Spleen (tissue), 11 donors: ENCODE measurements around the gene RNF146. TPM values are rescaled to one million over a fixed set of nuclear protein-coding genes. Genes with fewer than 3 reads are reported as not detected.

ENCODE experiments used
- DNase-seq: peaks from one replicate; pipeline ENCODE4 v3.0.0-alpha.2; 2020
- H3K27ac ChIP-seq, 8 donors: fragments of 200-600 bp; sonication (generic) in 7 of 8; 1 replicate in 4 of 8; 2 replicates in 4 of 8; pipeline versions ENCODE4 v1.5.0 to v1.8.0; 2016 to 2021; ENCODE audit warnings: inconsistent platforms in 4 of 8, mild to moderate bottlenecking in 4 of 8, moderate library complexity in 1 of 8
- H3K27me3 ChIP-seq, 7 donors: fragments of 200-600 bp; sonication (generic) in 6 of 7; replicated peaks in 1 of 7; 1 replicate in 4 of 7; 2 replicates in 3 of 7; pipeline versions ENCODE4 v1.5.0 to v1.8.0; 2016 to 2021; ENCODE audit warnings: inconsistent platforms in 3 of 7, mild to moderate bottlenecking in 1 of 7
- H3K36me3 ChIP-seq, 6 donors: fragments of 200-600 bp; sonication (generic) in 5 of 6; 1 replicate in 4 of 6; 2 replicates in 2 of 6; pipeline versions ENCODE4 v1.5.0 to v1.8.0; 2016 to 2021; ENCODE audit warnings: inconsistent platforms in 2 of 6
- H3K4me1 ChIP-seq, 6 donors: fragments of 200-600 bp; sonication (generic) in 5 of 6; 1 replicate in 3 of 6; 2 replicates in 3 of 6; pipeline versions ENCODE4 v1.5.0 to v1.8.0; 2016 to 2021; ENCODE audit warnings: inconsistent platforms in 3 of 6
- H3K4me3 ChIP-seq, 8 donors: fragments of 200-600 bp; sonication (generic) in 7 of 8; 1 replicate in 4 of 8; 2 replicates in 4 of 8; pipeline versions ENCODE4 v1.5.0 to v1.8.0; 2016 to 2021; ENCODE audit warnings: inconsistent platforms in 4 of 8, mild to moderate bottlenecking in 4 of 8, moderate library complexity in 2 of 8
- H3K9me3 ChIP-seq, 8 donors: fragments of 200-600 bp; sonication (generic) in 7 of 8; 1 replicate in 4 of 8; 2 replicates in 4 of 8; pipeline versions ENCODE4 v1.5.0 to v1.8.0; 2016 to 2021; ENCODE audit warnings: inconsistent platforms in 4 of 8
- POLR2A ChIP-seq, 3 donors: fragments of 450-650 bp; IDR thresholded peaks; one replicate each; pipeline ENCODE4 v1.5.1; 2017; ENCODE audit warnings: antibody characterized with exemption in 3 of 3, mild to moderate bottlenecking in 1 of 3
- POLR2AphosphoS5 ChIP-seq, 3 donors: sonication (generic); formaldehyde crosslinking; IDR thresholded peaks; one replicate each; pipeline ENCODE4 v1.5.1; 2017; ENCODE audit warnings: antibody characterized with exemption in 3 of 3
- WGBS, 5 donors: extraction: QIAGEN DNeasy Blood & Tissue Kit in 3 of 5; methylation state at CpG; one replicate each; pipeline versions ENCODE4 v1.1.5 to v1.1.7; 2013 to 2018; 5-methylcytosine and 5-hydroxymethylcytosine counted together
- intact Hi-C: fragments of 100-400 bp; cut with DNase I; formaldehyde crosslinking; loops from one replicate; pipeline ENCODE4 v1.15.0; 2023; ENCODE audit warnings: low total_unique reads
- polyA plus RNA-seq, 3 donors: library from polyadenylated mRNA; stranded (reverse); fragments of 200-250 nt; gene quantifications; one replicate each; pipeline ENCODE4 v1.2.1, GENCODE V29; 2013
- total RNA-seq, 7 donors: library from RNA; depleted of rRNA in 3 of 7; stranded (reverse); fragments of >200 nt in 3 of 7; fragmentation: NEBNext Ultra II Directional in 4 of 7; extraction: Animal tissue kit (Norgen Biotek cat#: 25700) in 4 of 7; gene quantifications; one replicate each; pipeline versions ENCODE4 v1.1.0 to v1.2.1, GENCODE V29; 2016 to 2021
- TF ChIP-seq, protein P1 (sequence below), 11 experiments: fragments of 200-600 bp in 7 of 11; fragments of 450-650 bp in 4 of 11; sonication (generic) in 4 of 11; IDR thresholded peaks in 8 of 11; conservative IDR thresholded peaks in 3 of 11; 1 replicate in 7 of 11; 2 replicates in 4 of 11; pipeline versions ENCODE4 v1.4.0 to v1.8.0; 2016 to 2021; ENCODE audit warnings: antibody characterized with exemption in 11 of 11, inconsistent platforms in 4 of 11, mild to moderate bottlenecking in 1 of 11
- donor health status: healthy with polysubstance abuse.
- donor health status: DM: no; HTN: no; CAD: no; lungs with moderate emphysema.
- donor health status: DM: no; HTN: no; CAD: no.
- donor health status: Bipolar disorder and iron deficiency.
- donor health status: healthy.
- donor health status: DM: no; HTN: no; CAD: no.
- donor health status: DM: yes; HTN: yes; CAD: no.

Gene RNF146
- total and polyA plus RNA-seq, 10 donors = 31.5 to 125 (median 64.2) TPM

GRCh38 chr6:127263481-127263880, 3.2 kb upstream of the RNF146 start:
- no peak for DNase-seq
- peaks cover 2 to 23% (median 15%) of the 10 kb centered on the region in 6 donors for H3K4me1 ChIP-seq
- H3K27me3 ChIP-seq = no peaks in the 10 kb centered on the region
- H3K4me3 ChIP-seq = no peak overlapping the region
- H3K27ac ChIP-seq = no peak overlapping the region
- no peak for TF ChIP-seq POLR2A (IDR thresholded peaks at IDR 0.05)
- TF ChIP-seq POLR2AphosphoS5 (IDR thresholded peaks at IDR 0.05) = no peak
- TF ChIP-seq, protein P1, sequence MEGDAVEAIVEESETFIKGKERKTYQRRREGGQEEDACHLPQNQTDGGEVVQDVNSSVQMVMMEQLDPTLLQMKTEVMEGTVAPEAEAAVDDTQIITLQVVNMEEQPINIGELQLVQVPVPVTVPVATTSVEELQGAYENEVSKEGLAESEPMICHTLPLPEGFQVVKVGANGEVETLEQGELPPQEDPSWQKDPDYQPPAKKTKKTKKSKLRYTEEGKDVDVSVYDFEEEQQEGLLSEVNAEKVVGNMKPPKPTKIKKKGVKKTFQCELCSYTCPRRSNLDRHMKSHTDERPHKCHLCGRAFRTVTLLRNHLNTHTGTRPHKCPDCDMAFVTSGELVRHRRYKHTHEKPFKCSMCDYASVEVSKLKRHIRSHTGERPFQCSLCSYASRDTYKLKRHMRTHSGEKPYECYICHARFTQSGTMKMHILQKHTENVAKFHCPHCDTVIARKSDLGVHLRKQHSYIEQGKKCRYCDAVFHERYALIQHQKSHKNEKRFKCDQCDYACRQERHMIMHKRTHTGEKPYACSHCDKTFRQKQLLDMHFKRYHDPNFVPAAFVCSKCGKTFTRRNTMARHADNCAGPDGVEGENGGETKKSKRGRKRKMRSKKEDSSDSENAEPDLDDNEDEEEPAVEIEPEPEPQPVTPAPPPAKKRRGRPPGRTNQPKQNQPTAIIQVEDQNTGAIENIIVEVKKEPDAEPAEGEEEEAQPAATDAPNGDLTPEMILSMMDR (IDR thresholded peaks at IDR 0.05 in 8 of 11, conservative IDR thresholded peaks at IDR 0.05 in 3 of 11) = no peak
- H3K9me3 ChIP-seq = no peaks in the 10 kb centered on the region
- intact Hi-C loops = loop anchor here (10.0 kb wide), 1 partner anchor 1279 kb away; the partner anchor contains the start of gene TRMT11
- 64 to 71% (median 70%) methylated on average over 4 of the region's 4 CpGs for WGBS, 5 donors
- no peaks in the 10 kb centered on the region for H3K36me3 ChIP-seq

DNA sequence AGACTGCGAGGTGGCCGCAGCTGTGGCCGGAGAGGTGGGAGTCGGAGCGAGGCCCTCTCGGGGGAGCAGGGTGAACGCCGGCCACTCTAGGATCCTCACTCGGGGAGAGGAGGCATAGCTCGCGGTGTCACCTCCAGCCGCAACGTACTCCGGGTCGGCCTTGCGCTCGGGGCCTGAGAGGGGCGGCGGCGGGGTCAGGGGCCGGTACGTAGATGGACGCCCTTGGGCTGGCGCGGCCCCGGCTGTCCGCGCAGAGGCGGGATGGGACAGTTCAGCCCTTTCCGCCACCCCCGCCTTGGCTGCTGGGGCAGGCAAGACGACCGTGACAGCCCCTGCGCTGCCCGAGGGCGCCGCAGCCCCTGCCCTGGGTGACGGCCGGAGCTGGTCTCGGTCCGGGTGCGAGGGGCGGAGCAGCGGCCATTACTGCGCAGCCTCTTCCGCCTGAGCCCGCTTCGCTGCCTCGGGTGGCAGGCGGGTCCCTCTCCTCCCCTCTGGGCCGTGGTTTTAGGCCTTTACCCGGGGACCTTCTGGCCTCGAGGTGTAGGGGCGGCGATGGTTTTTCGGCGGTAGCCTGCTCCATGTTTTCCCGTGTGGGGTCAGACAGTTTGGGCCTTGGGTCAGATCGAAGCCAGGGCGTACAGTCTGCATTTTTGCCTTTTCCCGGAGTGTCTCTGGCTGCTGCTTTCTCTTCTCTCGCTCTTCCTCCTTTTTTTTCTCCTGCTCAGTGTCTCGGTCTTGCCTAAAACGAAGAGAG, 405 bp downstream of the RNF146 start:
- DNase-seq = peak; percentile 96
- no peaks in the 10 kb centered on the region for H3K9me3 ChIP-seq
- TF ChIP-seq POLR2A (IDR thresholded peaks at IDR 0.05) (peak in 2 of 3 donors; percentile 86 to 88), POLR2AphosphoS5 (IDR thresholded peaks at IDR 0.05) (peak; percentile 95 to 97 (median 96))
- TF ChIP-seq, protein P1 (IDR thresholded peaks at IDR 0.05 in 8 of 11, conservative IDR thresholded peaks at IDR 0.05 in 3 of 11) = no peak
- no peaks in the 10 kb centered on the region for H3K36me3 ChIP-seq
- intact Hi-C loops = loop anchor here (10.0 kb wide), 1 partner anchor 1282 kb away; the partner anchor contains the start of gene TRMT11
- H3K4me3 ChIP-seq = peak overlapping the region; percentile 68 to 94 (median 80)
- H3K27ac ChIP-seq = peak overlapping the region; percentile 98 to 100 (median 99)
- 0 to 1% (median 1%) methylated on average over 21 to 64 of the region's 64 CpGs for WGBS, 5 donors
- no peaks in the 10 kb centered on the region for H3K27me3 ChIP-seq
- peaks cover 13 to 59% (median 43%) of the 10 kb centered on the region in 6 donors for H3K4me1 ChIP-seq

DNA sequence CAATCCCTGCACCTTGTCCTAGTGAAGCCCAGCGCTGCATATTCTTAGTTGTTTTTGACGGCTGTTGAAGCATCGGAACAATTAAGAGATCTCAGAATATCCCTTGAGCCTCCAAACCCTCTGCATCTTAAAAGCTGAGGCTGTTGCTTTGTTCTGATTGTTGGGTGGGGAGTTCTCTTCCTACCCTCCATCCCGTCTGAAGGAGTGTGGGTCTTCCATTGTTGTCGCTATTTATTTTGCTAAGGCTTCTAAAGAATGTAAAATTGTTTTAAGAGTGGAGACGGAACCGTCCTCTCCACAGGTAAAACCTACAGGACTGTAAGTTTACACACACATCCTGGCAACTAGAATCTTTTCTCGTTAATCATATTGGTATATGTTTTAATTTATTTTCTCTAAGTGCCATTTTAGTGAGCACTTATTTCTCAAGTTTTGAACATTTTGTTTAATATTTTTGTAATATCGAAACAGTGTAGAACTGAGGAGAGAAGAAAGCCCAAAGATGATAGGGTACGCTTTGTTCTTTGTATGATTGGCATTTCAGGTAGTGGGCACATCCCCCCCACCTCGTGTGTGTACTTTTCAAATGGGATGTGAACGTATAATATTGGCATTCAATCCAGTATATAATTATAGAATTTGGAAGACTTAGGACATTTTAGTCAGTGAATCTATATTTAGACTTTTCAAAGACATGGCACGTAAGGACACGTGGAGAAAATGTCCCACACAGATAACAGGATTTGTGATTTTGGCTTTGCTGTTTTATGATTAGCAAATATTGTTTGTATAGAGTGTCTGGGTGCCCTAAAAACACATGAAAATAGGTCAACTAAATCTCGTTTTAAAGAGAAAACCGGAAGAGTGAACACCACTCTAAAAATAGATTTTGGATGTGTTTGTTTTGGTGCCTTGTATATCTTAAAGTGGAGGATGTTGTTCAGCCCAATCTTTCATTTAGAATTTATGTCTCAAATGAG, 1.3 kb downstream of the RNF146 start:
- intact Hi-C loops = loop anchor here (10.0 kb wide), 1 partner anchor 1283 kb away; the partner anchor contains the start of gene TRMT11
- 2 to 4% (median 3%) methylated on average over 16 of the region's 16 CpGs for WGBS, 5 donors
- TF ChIP-seq POLR2A (IDR thresholded peaks at IDR 0.05) = no peak
- TF ChIP-seq, protein P1 (IDR thresholded peaks at IDR 0.05 in 8 of 11, conservative IDR thresholded peaks at IDR 0.05 in 3 of 11) = no peak
- no peak for TF ChIP-seq POLR2AphosphoS5 (IDR thresholded peaks at IDR 0.05)
- peaks cover 13 to 67% (median 51%) of the 10 kb centered on the region in 6 donors for H3K4me1 ChIP-seq
- no peak for DNase-seq
- no peaks in the 10 kb centered on the region for H3K36me3 ChIP-seq
- H3K4me3 ChIP-seq = peak overlapping the region; percentile 68 to 94 (median 80)
- H3K27ac ChIP-seq = peak overlapping the region; percentile 98 to 100 (median 99)
- no peaks in the 10 kb centered on the region for H3K9me3 ChIP-seq
- H3K27me3 ChIP-seq = no peaks in the 10 kb centered on the region
